Muscle layer of colon (tissue), 2 donors: ENCODE measurements around the gene NUP210.

Experiments
- H3K27ac ChIP-seq: one replicate; pipeline ENCODE4 v1.7.0; 2013; ENCODE audit warnings: low read depth, mild to moderate bottlenecking, low read length, moderate library complexity
- H3K27me3 ChIP-seq, 2 donors: one replicate each; pipeline ENCODE4 v1.7.0; 2013; ENCODE audit warnings: low read length in 2 of 2, mild to moderate bottlenecking in 2 of 2; ENCODE audit not compliant: insufficient read depth in 2 of 2, control insufficient read depth in 1 of 2
- H3K36me3 ChIP-seq: one replicate; pipeline ENCODE4 v1.7.0; 2013; ENCODE audit warnings: mild to moderate bottlenecking, low read length; ENCODE audit not compliant: insufficient read depth
- H3K4me1 ChIP-seq: one replicate; pipeline ENCODE4 v1.7.0; 2013; ENCODE audit warnings: mild to moderate bottlenecking, low read length; ENCODE audit not compliant: insufficient read depth
- H3K4me3 ChIP-seq, 2 donors: one replicate each; pipeline ENCODE4 v1.7.0; 2013; ENCODE audit warnings: low read length in 2 of 2, low read depth in 1 of 2, mild to moderate bottlenecking in 1 of 2, moderate library complexity in 1 of 2
- H3K9ac ChIP-seq: one replicate; pipeline ENCODE4 v1.7.0; 2013; ENCODE audit warnings: low read length
- H3K9me3 ChIP-seq: one replicate; pipeline ENCODE4 v1.7.0; 2013; ENCODE audit warnings: mild to moderate bottlenecking, low read length
- donor health status: abdominal sarcoma.
- donor health status: Adenocarcinoma of cecum.

NUP210 gene

GRCh38 chr3:13280122-13280790 is 139.9 kb downstream of the NUP210 start:
- Histone ChIP-seq H3K27me3 (peaks cover 0 to 35% of the 10 kb centered on the region in 2 donors), H3K4me3 (no peak overlapping the region), H3K36me3 (no peaks in the 10 kb centered on the region), H3K9ac (no peak overlapping the region), H3K27ac (no peak overlapping the region), H3K4me1 (no peaks in the 10 kb centered on the region), H3K9me3 (peaks cover 5% of the 10 kb centered on the region)

DNA sequence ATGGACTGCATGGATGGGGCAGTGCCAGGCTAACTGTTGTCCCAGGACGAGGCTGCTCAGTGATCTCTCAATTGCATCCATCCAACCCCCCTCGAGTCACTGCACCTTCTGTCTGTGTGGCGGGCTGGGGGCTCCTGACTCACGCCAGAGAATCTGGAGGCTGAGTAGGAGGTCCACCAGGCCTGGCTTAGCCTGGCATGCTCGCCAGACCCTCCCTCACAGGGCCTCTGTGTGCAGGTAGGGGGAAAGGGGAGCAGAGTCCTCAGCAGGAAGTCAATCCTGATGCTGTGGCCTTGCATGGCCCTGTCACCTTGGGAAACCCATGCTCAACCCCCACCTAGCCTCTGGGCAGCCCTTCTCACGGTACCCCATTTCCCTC is 140.6 kb downstream of the NUP210 start:
- peaks cover 5% of the 10 kb centered on the region for H3K9me3 ChIP-seq
- peaks cover 0 to 27% of the 10 kb centered on the region in 2 donors for H3K27me3 ChIP-seq
- H3K4me1 ChIP-seq, result no peaks in the 10 kb centered on the region
- no peaks in the 10 kb centered on the region for H3K36me3 ChIP-seq
- H3K4me3 ChIP-seq, result no peak overlapping the region
- H3K27ac ChIP-seq, result no peak overlapping the region
- no peak overlapping the region for H3K9ac ChIP-seq

GRCh38 chr3:13278783-13279531 is 141.2 kb downstream of the NUP210 start:
- Histone ChIP-seq H3K4me3 (no peak overlapping the region), H3K27ac (no peak overlapping the region), H3K27me3 (peaks cover 0 to 22% of the 10 kb centered on the region in 2 donors), H3K36me3 (no peaks in the 10 kb centered on the region), H3K4me1 (no peaks in the 10 kb centered on the region), H3K9me3 (peaks cover 3% of the 10 kb centered on the region), H3K9ac (no peak overlapping the region)

- Histone ChIP-seq H3K27me3 (peaks cover 0 to 13% of the 10 kb centered on the region in 2 donors), H3K9me3 (no peaks in the 10 kb centered on the region), H3K36me3 (no peaks in the 10 kb centered on the region), H3K27ac (no peak overlapping the region), H3K4me3 (no peak overlapping the region), H3K4me1 (no peaks in the 10 kb centered on the region), H3K9ac (no peak overlapping the region)
Measured at GRCh38 chr3:13277860-13278531, 142.1 kb downstream of the NUP210 start.

DNA sequence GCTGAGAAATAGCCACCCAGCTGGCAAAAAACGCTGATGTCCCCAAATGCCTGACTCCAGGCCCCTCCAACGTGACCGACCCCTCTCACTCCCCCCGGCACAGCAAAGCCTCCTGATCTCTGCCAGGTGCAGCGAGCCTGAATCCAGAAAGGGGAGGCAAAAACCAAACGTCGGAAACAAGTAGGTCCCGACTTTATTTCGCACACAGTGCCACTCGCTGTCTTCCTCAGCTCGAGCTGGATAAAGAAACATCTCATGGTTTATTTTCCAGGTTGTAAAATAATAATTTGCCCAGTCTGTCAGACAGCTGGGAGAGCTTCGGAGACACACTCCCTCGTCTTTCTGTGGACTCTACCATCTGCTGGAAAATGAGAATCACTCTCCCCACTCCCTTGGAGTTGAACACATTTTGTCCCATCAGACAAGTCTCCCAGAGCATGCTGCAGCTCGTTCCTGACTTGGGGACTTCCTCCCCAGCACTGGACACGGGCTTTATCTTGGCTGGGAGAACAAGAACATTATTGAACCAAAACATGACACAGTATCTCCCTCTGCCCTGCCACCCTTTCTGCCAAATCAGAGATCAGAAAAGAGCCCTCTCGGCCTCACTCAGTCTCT is 142.8 kb downstream of the NUP210 start:
- H3K4me3 ChIP-seq, result no peak overlapping the region
- no peaks in the 10 kb centered on the region for H3K36me3 ChIP-seq
- no peaks in the 10 kb centered on the region for H3K4me1 ChIP-seq

GRCh38 chr3:13276438-13277195 is 143.5 kb downstream of the NUP210 start:
- Histone ChIP-seq H3K4me1 (no peaks in the 10 kb centered on the region), H3K36me3 (no peaks in the 10 kb centered on the region), H3K27me3 (peaks cover 0 to 4% of the 10 kb centered on the region in 2 donors), H3K4me3 (no peak overlapping the region), H3K9me3 (no peaks in the 10 kb centered on the region), H3K9ac (no peak overlapping the region), H3K27ac (no peak overlapping the region)

More for the DNA sequence above, 142.8 kb downstream of the NUP210 start:
- Histone ChIP-seq H3K27ac (no peak overlapping the region), H3K27me3 (peaks cover 0 to 11% of the 10 kb centered on the region in 2 donors), H3K9me3 (no peaks in the 10 kb centered on the region), H3K9ac (no peak overlapping the region)

GRCh38 chr3:13275376-13276005 is 144.6 kb downstream of the NUP210 start:
- H3K4me3 ChIP-seq, result no peak overlapping the region
- H3K27me3 ChIP-seq, result no peaks in the 10 kb centered on the region
- no peaks in the 10 kb centered on the region for H3K36me3 ChIP-seq
- no peak overlapping the region for H3K9ac ChIP-seq
- no peaks in the 10 kb centered on the region for H3K9me3 ChIP-seq
- H3K4me1 ChIP-seq, result no peaks in the 10 kb centered on the region
- H3K27ac ChIP-seq, result no peak overlapping the region

- Histone ChIP-seq H3K9ac (no peak overlapping the region), H3K36me3 (no peaks in the 10 kb centered on the region), H3K4me1 (no peaks in the 10 kb centered on the region)
Measured at GRCh38 chr3:13274551-13275332, 145.4 kb downstream of the NUP210 start.

GRCh38 chr3:13274125-13274524 is 146.0 kb downstream of the NUP210 start:
- no peak overlapping the region for H3K27ac ChIP-seq
- no peaks in the 10 kb centered on the region for H3K36me3 ChIP-seq
- H3K9me3 ChIP-seq, result peaks cover 5% of the 10 kb centered on the region
- no peak overlapping the region for H3K9ac ChIP-seq
- H3K4me1 ChIP-seq, result no peaks in the 10 kb centered on the region
- peaks cover 0 to 1% of the 10 kb centered on the region in 2 donors for H3K27me3 ChIP-seq
- no peak overlapping the region for H3K4me3 ChIP-seq

More at GRCh38 chr3:13274551-13275332, 145.4 kb downstream of the NUP210 start:
- Histone ChIP-seq H3K9me3 (peaks cover 2% of the 10 kb centered on the region), H3K27me3 (no peaks in the 10 kb centered on the region), H3K27ac (no peak overlapping the region), H3K4me3 (no peak overlapping the region)

GRCh38 chr3:13273604-13274105 is 146.5 kb downstream of the NUP210 start:
- no peaks in the 10 kb centered on the region for H3K36me3 ChIP-seq
- H3K9me3 ChIP-seq, result peaks cover 5% of the 10 kb centered on the region
- H3K4me1 ChIP-seq, result no peaks in the 10 kb centered on the region
- no peak overlapping the region for H3K4me3 ChIP-seq
- H3K9ac ChIP-seq, result no peak overlapping the region
- H3K27ac ChIP-seq, result no peak overlapping the region
- H3K27me3 ChIP-seq, result peaks cover 0 to 6% of the 10 kb centered on the region in 2 donors
